HG03520 (cell line): ENCODE measurements around the gene PTPRN2.
"Not testable (repeated sequence)": the region's sequence is repeated elsewhere in the genome, so short reads cannot be mapped to it uniquely, and the experiment has no call there.

Source experiments
- ATAC-seq: cut with Tn5 transposase; IDR thresholded peaks from one replicate; pipeline ENCODE4 v1.9.1; 2021; ENCODE audit warnings: mild to moderate bottlenecking, moderate library complexity; ENCODE audit not compliant: unreplicated experiment

PTPRN2 gene

GRCh38 chr7:158536871-158537515 is 50.6 kb downstream of the PTPRN2 start:
- ATAC-seq: no peak

GRCh38 chr7:158535079-158535478 is 52.5 kb downstream of the PTPRN2 start:
- ATAC-seq: no peak

GRCh38 chr7:158534598-158534997 is 53.0 kb downstream of the PTPRN2 start:
- ATAC-seq: no peak

GRCh38 chr7:158534134-158534515 is 53.5 kb downstream of the PTPRN2 start:
- not testable (repeated sequence) for ATAC-seq

- ATAC-seq: no peak
Observed at GRCh38 chr7:158533386-158534133, 54.1 kb downstream of the PTPRN2 start.

- ATAC-seq: no peak
Observed at GRCh38 chr7:158532093-158532627, 55.5 kb downstream of the PTPRN2 start.

GRCh38 chr7:158531661-158532060 is 56.0 kb downstream of the PTPRN2 start:
- no peak for ATAC-seq

- no peak for ATAC-seq
Observed at GRCh38 chr7:158530800-158531609, 56.6 kb downstream of the PTPRN2 start.

GRCh38 chr7:158529181-158530096 is 58.2 kb downstream of the PTPRN2 start:
- no peak for ATAC-seq

GRCh38 chr7:158527915-158528502 is 59.6 kb downstream of the PTPRN2 start:
- no peak for ATAC-seq

GRCh38 chr7:158527495-158527894 is 60.1 kb downstream of the PTPRN2 start:
- ATAC-seq: no peak

- ATAC-seq: no peak
Observed at GRCh38 chr7:158527038-158527437, 60.6 kb downstream of the PTPRN2 start.

- no peak for ATAC-seq
Observed at GRCh38 chr7:158526531-158526930, 61.1 kb downstream of the PTPRN2 start.

GRCh38 chr7:158525648-158526484 is 61.8 kb downstream of the PTPRN2 start:
- ATAC-seq: no peak

GRCh38 chr7:158524749-158525635 is 62.6 kb downstream of the PTPRN2 start:
- no peak for ATAC-seq

- not testable (repeated sequence) for ATAC-seq
Observed at GRCh38 chr7:158524286-158524685, 63.3 kb downstream of the PTPRN2 start.

- not testable (repeated sequence) for ATAC-seq
Observed at GRCh38 chr7:158523877-158524276, 63.7 kb downstream of the PTPRN2 start.
